GM12801 (cell line): ENCODE results near the gene HOGA1.

Experiments used
- TF ChIP-seq, protein P1 (sequence below): IDR thresholded peaks from one replicate; pipeline ENCODE4 v1.5.1; 2011; ENCODE audit warnings: control low read depth; ENCODE audit not compliant: insufficient read length; ENCODE audit errors: extremely low read depth

Gene HOGA1

DNA sequence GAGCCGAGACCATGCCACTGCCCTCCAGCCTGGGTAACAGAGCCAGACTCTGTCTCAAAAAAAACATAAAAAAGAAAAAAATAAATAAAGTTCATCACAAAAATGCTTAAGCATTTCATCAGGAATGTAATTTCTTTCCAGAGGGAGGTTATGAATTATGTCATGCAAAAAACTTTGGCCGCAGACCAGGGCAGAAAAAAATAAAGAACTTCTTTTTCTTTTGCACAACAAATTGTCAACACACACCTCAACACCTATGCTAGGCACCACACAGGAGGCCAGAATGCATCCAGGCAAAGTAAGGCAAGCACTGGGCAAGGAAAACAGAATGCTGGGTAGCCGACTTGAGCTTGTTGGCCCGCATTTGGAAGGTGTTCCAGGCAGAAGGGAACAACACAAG lies 9.2 kb downstream of the HOGA1 start:
- TF ChIP-seq, protein P1, sequence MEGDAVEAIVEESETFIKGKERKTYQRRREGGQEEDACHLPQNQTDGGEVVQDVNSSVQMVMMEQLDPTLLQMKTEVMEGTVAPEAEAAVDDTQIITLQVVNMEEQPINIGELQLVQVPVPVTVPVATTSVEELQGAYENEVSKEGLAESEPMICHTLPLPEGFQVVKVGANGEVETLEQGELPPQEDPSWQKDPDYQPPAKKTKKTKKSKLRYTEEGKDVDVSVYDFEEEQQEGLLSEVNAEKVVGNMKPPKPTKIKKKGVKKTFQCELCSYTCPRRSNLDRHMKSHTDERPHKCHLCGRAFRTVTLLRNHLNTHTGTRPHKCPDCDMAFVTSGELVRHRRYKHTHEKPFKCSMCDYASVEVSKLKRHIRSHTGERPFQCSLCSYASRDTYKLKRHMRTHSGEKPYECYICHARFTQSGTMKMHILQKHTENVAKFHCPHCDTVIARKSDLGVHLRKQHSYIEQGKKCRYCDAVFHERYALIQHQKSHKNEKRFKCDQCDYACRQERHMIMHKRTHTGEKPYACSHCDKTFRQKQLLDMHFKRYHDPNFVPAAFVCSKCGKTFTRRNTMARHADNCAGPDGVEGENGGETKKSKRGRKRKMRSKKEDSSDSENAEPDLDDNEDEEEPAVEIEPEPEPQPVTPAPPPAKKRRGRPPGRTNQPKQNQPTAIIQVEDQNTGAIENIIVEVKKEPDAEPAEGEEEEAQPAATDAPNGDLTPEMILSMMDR, result no peak

DNA sequence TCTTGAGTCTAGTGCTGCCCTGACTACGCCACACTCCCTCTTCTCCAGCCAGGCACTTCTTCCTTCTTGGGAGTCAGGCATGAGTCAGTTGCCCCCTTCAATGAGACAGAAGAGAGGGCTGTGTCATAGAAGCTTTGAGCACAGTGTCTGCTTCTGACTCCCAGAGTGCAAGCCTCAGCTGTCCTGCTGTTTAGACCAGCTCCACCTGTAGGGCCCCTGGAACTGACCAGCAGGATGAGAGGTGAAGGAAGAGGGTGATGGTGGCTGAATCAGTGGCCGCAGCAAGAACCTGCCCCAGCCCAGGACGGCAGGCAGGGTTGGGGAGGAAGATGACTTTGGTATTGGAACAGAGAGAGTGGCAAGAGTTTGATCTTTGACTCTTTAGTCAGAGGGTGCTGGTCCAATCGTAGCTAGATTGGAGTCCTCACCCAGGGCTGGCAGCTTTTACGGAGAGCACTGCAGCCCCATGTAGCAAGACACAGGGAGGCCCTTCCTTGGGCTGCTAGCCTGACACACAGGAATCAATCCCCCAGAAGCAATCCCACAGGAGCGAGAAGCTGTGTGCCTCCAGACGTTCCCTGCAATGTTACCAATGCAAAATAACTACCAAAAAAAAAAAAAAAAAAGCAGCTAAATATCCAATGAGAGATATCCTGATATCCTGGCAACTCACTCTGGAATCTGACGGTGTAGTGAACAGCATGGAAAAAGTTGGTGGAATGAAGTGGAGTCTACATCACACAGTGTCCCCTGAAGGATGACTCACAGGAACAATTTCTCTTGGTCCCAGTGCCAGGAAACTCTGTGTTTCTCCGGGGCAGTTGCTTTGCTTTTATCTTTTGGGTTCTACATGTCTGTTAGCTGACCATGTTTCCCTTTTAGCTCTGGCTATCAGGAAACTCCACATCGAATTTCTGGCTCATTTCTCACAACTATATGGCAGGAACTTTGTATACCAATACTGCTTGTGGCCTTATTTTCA lies 12.2 kb downstream of the HOGA1 start:
- TF ChIP-seq, protein P1, result no peak

DNA sequence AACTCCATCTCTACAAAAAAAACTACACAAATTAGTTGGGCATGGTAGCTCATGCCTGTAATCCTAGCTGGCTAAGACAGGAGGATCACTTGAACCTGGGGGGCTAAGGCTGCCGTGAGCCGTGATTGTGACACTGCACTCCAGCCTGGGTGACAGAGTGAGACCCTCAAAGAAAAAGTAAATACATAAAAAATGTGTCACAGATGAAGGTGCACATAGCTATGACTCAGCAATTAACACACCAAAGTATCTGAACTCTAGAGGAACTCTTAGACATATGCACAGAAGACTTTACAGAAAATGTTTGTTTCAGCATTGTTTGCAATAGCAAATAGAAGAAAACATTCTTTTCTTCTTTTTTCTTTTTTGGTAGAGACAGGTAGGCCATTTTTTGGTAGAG lies 13.6 kb downstream of the HOGA1 start:
- TF ChIP-seq, protein P1, result no peak

DNA sequence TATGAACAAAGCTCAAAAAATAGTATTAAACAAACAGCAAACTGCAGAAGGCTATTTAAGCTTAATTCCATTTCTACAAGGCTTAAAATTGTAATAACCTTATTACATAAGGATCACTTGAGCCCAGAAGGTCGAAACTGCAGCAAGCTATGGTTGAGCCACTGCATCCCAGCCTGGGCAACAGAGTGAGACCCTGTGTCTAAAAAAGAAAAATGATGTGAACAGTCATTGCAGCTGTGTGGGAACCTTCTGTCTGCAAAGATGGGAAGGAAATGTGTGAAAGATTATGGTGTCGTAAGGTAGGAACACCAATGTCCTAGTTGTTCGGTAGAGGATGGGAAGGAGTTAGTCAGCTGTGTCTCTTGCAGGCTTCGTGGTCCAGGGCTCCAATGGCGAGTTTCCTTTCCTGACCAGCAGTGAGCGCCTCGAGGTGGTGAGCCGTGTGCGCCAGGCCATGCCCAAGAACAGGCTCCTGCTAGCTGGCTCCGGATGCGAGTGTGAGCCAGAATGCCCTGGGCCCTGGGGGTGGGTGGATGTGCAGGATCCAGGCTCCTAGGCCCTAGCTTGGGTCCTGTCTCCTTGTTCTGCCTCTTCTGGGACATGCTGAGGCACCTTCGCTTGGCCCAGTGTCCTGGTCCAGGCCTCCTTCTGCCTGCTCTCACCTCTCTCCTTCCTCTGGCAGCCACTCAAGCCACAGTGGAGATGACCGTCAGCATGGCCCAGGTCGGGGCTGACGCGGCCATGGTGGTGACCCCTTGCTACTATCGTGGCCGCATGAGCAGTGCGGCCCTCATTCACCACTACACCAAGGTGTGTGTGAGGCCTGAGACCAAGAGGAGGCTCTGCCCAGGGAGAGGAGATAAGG lies 14.4 kb downstream of the HOGA1 start:
- TF ChIP-seq, protein P1, result no peak

DNA sequence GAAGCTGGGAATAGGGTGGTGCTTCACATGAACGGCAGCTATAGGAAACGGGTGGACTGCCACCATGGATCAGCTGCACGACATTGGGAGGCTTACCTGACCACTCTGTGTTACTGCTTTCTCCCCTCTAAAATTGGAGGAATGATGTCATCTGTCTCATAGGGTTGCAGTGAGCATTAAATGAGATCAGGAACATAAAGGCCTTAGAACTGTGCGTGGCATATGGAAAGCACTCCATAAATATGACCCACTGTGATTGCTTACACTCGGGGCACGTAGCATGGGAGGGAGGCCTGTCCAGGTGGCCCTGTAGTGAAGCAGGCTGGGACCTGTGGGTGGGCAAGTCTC lies 15.1 kb downstream of the HOGA1 start:
- TF ChIP-seq, protein P1, result no peak

DNA sequence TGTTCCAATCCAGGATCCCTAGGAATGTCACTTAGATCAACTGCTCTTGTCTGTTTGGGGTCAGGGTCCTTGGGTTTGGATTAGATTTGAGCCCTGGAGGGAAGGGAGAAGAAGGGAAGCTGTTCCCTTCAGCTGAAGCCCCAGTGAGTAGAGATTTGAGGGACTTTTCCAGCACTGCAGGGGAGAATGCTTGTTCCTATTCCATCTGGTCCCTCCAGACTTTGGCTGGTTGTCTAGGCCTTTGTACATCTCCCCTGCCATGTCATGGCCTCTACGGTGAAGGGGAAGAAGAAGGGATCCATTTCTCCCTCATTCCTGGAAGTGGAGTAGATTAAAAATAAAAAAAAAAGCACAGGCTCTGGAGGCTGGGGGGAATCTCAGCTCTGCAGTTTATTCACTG lies 16.4 kb downstream of the HOGA1 start:
- TF ChIP-seq, protein P1, result no peak
